Activated CD4-positive, alpha-beta T cell treated with anti-CD3 and anti-CD28 coated beads, Interleukin-2, amount 10 ng/mL, durations not matched to agents 7 days and 5 days (primary cell): ENCODE data around the gene RAP1B. TPM values are rescaled to one million over a fixed set of nuclear protein-coding genes. Genes with fewer than 3 reads are reported as not detected.
"Not testable (repeated sequence)": the region's sequence is repeated elsewhere in the genome, so short reads cannot be mapped to it uniquely, and the experiment has no call there.

Experiments used
- CTCF ChIA-PET: fragments of 350-600 bp; sonication (Branson Sonifier 250); formaldehyde crosslinking; loops from one replicate; lab custom pipeline; 2021; ENCODE audit warnings: antibody characterized with exemption; lab: Charles Lee
- POLR2A ChIA-PET: fragments of 350-600 bp; sonication (Branson Sonifier 250); formaldehyde crosslinking; loops from one replicate; lab custom pipeline; 2021; ENCODE audit warnings: antibody characterized with exemption; lab: Charles Lee
- DNase-seq: peaks from one replicate; pipeline ENCODE4 v3.0.0-alpha.2; 2020
- H3K27ac Mint-ChIP-seq: one replicate; pipeline ENCODE4 v1.8.0; 2021; ENCODE audit warnings: mild to moderate bottlenecking, moderate library complexity, mixed read lengths
- H3K27me3 Mint-ChIP-seq: one replicate; pipeline ENCODE4 v1.8.0; 2021; ENCODE audit warnings: mixed read lengths
- H3K36me3 Mint-ChIP-seq: one replicate; pipeline ENCODE4 v1.8.0; 2021; ENCODE audit warnings: low read depth, mixed read lengths
- H3K4me1 Mint-ChIP-seq: one replicate; pipeline ENCODE4 v1.8.0; 2021; ENCODE audit warnings: mixed read lengths
- H3K4me3 Mint-ChIP-seq: one replicate; pipeline ENCODE4 v1.8.0; 2021; ENCODE audit warnings: mild to moderate bottlenecking, moderate library complexity, mixed read lengths
- H3K9me3 Mint-ChIP-seq: one replicate; pipeline ENCODE4 v1.8.0; 2021; ENCODE audit warnings: mixed read lengths
- total RNA-seq, 2 experiments: library from RNA; stranded (reverse); gene quantifications; one replicate each; pipeline ENCODE4 v1.2.3, GENCODE V29; 2021

The RAP1B gene
- total RNA-seq, 2 experiments from 2014 or later: 223 to 284 TPM

DNA sequence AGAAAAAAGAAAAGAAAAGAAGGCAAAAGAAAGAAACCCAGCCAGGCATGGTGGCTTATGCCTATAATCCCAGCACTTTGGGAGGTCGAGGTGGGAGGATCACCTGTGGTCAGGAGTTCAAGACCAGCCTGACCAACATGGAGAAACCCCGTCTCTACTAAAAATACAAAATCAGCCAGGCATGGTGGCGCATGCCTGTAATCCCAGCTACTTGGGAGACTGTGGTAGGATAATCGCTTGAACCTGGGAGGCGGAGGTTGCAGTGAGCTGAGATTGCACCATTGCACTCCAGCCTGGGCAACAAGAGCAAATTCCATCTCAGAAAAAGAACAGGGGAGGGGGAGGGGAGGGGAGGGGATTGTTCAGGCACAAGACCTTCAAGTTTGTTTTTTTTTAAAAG is 66.2 kb downstream of the RAP1B start:
- Mint-ChIP-seq H3K4me1 (peaks cover 52% of the 10 kb centered on the region), H3K27ac (peak overlapping the region; percentile 85)
- H3K9me3 Mint-ChIP-seq, H3K27me3 Mint-ChIP-seq, POLR2A ChIA-PET, H3K4me3 Mint-ChIP-seq, H3K36me3 Mint-ChIP-seq, DNase-seq: not testable (repeated sequence)
- CTCF ChIA-PET: interaction anchor here (0.6 kb wide), 1 partner anchor 821 kb away, joined by 3 read pairs; no protein-coding TSS in a partner anchor

DNA sequence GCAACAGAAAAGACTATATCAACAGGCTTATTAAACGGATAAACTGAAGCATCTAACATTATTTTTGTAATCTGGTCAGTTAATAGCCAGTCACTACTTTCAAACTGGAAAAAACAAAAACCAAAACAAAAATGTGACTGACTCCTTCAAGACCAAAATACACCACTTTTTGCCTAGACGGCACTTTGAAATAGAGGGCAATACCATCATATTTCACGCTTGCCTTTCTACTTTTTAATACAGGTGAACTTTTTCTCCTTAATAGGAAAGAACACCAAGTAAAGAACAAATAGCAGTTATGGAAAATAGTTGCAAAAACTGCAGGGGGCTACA is 75.5 kb downstream of the RAP1B start:
- no peak for DNase-seq
- no peaks in the 10 kb centered on the region for H3K27me3 Mint-ChIP-seq
- CTCF ChIA-PET: interaction anchor here (0.5 to 0.6 kb wide), 2 partner anchors 18 to 52 kb away, joined by 3 read pairs; no protein-coding TSS in a partner anchor
- H3K36me3 Mint-ChIP-seq: peaks cover 26% of the 10 kb centered on the region
- peak overlapping the region; percentile 96 for H3K27ac Mint-ChIP-seq
- no peaks in the 10 kb centered on the region for H3K9me3 Mint-ChIP-seq
- H3K4me3 Mint-ChIP-seq: peak overlapping the region; percentile 94
- POLR2A ChIA-PET: no interaction called here
- peaks cover 49% of the 10 kb centered on the region for H3K4me1 Mint-ChIP-seq

DNA sequence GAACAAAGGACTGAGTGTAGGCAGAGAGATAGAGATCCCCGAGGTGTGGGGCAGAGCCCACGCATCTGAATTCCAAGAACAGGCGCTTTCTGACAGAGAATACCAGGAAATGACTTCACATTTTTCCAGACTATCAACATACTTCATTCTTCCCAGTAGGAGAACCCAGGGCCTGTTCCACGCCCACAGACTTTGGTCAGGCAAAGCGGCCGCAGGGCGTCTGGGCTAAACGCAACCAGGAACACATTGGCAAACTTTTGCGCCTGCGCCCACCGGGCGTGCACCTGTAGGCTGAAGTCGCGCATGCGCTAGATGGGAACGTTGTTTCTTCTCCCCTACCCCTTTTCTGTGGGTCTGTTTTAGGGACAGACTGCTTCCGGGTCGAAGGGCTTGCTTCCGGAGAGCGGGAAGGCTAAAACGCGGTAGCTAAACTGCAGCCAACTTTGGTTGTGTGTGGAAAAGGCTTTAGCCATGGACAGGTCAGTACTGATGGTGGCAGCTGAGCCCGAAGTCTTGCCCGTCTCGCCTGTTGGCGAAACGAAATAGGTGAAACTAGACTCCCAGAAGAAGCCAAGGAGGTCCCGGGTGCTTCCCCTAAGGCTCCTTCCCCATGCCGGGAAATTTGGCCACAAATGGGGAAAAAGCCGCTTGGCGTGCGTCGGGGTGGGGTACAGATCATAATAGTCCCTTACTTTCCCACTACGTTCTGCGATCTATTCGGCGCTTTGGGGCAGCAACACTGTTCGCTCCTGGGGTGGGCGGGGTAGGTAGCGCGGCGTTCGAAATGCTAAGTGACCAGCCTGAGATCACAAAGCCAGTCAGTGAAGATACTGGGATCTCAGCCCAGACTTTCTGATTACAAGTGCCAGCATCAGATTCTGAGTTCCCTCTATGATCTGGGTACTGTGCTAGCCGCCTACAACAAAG is 76.2 kb downstream of the RAP1B start, which contains the start of gene NUP107:
TSS of gene NUP107 (plus strand) at position 384 of the 927 bp plus-strand sequence. CDS start at position 472, 88 bp downstream.
- H3K27ac Mint-ChIP-seq: peak within 1 kb of the TSS; percentile 96
- H3K9me3 Mint-ChIP-seq: no peaks in the 10 kb centered on the region
- H3K36me3 Mint-ChIP-seq: peaks cover 28% of the 10 kb centered on the region
- ChIA-PET CTCF (interaction anchor here (0.5 to 1.3 kb wide), 4 partner anchors 10 to 254 kb away, joined by 3 to 7 read pairs (median 3); partner anchors contain the start of gene SLC35E3), POLR2A (no interaction called here)
- H3K4me1 Mint-ChIP-seq: peaks cover 48% of the 10 kb centered on the region
- DNase-seq: peak; percentile 99
- H3K4me3 Mint-ChIP-seq: peak within 1 kb of the TSS; percentile 94
- no peaks in the 10 kb centered on the region for H3K27me3 Mint-ChIP-seq

DNA sequence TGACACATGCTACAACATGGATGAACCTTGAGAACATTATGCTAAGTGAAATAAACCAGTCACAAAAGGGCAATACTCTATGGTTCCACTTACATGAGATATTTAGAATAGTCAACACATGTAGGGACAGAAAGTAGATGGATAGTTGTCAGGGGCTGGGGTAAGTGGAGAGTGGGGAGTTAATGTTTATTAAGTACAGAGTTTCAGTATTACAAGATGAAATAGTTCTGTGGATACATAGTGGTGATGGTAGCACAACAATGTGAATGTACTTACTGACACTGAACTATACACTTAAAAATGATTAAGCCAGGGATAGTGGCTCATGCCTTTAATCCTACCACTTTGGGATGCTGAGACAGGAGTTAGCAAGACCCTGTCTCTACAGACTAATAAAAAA is 84.8 kb downstream of the RAP1B start:
- H3K9me3 Mint-ChIP-seq: no peaks in the 10 kb centered on the region
- no peak overlapping the region for H3K4me3 Mint-ChIP-seq
- H3K4me1 Mint-ChIP-seq: peaks cover 5% of the 10 kb centered on the region
- H3K36me3 Mint-ChIP-seq: peaks cover 60% of the 10 kb centered on the region
- ChIA-PET POLR2A (interaction anchor here (0.6 kb wide), 1 partner anchor 48 kb away, joined by 5 read pairs; no protein-coding TSS in a partner anchor), CTCF (interaction anchor here (0.6 to 1.7 kb wide), 3 partner anchors 8 to 116 kb away, joined by 3 to 7 read pairs (median 4); partner anchors contain the start of gene NUP107)
- no peak overlapping the region for H3K27ac Mint-ChIP-seq
- no peak for DNase-seq
- no peaks in the 10 kb centered on the region for H3K27me3 Mint-ChIP-seq

DNA sequence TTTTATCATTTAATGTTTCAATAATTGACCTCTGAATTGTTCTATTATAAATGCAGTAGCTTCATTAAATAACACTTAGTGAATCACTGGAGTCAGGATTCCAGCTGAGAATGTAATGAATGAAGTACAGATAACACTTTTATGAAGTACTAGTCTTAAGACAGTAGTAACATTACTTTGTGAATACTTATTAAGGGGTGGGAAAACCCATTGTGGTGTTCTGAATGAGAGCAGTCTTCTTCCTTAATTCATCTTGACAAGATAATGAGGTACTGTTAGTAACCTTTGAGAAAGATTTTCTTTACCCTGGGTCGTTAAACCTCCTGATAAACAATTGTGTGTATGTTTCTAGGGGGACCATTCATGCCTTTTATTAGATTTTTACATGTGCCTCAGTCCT is 88.8 kb downstream of the RAP1B start:
- ChIA-PET CTCF (interaction anchor here (0.6 kb wide), 2 partner anchors 16 to 266 kb away, joined by 3 to 4 read pairs; no protein-coding TSS in a partner anchor), POLR2A (interaction anchor here (0.7 kb wide), 1 partner anchor 314 kb away, joined by 3 read pairs; no protein-coding TSS in a partner anchor)

More for the DNA sequence above, 88.8 kb downstream of the RAP1B start:
- H3K4me3 Mint-ChIP-seq: no peak overlapping the region
- no peaks in the 10 kb centered on the region for H3K27me3 Mint-ChIP-seq
- DNase-seq: no peak
- no peaks in the 10 kb centered on the region for H3K9me3 Mint-ChIP-seq
- H3K36me3 Mint-ChIP-seq: peaks cover 42% of the 10 kb centered on the region
- no peak overlapping the region for H3K27ac Mint-ChIP-seq
- H3K4me1 Mint-ChIP-seq: no peaks in the 10 kb centered on the region

Other genes with a start within 250 kb of the RAP1B start
- gene NUP107, start 76.1 kb downstream of the RAP1B start, total RNA-seq: 100 to 1,000 TPM in 1 of 2 experiments, 10 to 100 TPM in 1; 82.0 to 100 TPM
- 1 to 10 TPM; 8.1 TPM for gene SLC35E3, start 135.3 kb downstream of the RAP1B start, total RNA-seq
- 100 to 1,000 TPM; 207 to 214 TPM for gene MDM2, start 197.3 kb downstream of the RAP1B start, total RNA-seq